ENCODE measurements around the gene SEMA5A.

SEMA5A gene

GRCh38 chr5:9340085-9340484 is 205.8 kb downstream of the SEMA5A start:
- no peaks in the 10 kb centered on the region for H3K27me3 ChIP-seq (ENCODE audit: insufficient read depth, low read length, poor library complexity)
- no peak overlapping the region for H3K4me2 ChIP-seq (ENCODE audit: low read length)
- no peaks in the 10 kb centered on the region for H3K79me1 ChIP-seq (ENCODE audit: low read length)
- H3K18ac ChIP-seq (ENCODE audit: low read length) = no peak overlapping the region
- H3K27ac ChIP-seq (ENCODE audit: low read depth, low read length) = no peak overlapping the region
- no peak overlapping the region for H3K4me3 ChIP-seq (ENCODE audit: low read length)
- no peak overlapping the region for H3K4ac ChIP-seq (ENCODE audit: low read depth, low read length)
- H3K79me2 ChIP-seq (ENCODE audit: control insufficient read depth, insufficient read depth, low read length) = no peaks in the 10 kb centered on the region
- DNase-seq = no peak
- H3K36me3 ChIP-seq (ENCODE audit: control insufficient read depth, insufficient read depth, low read length) = no peaks in the 10 kb centered on the region
- H2BK15ac ChIP-seq (replicated peaks; ENCODE audit: low read depth) = no peak overlapping the region
- no CpG with 5 or more reads among the region's 2 CpGs for WGBS (ENCODE audit: extremely low coverage, insufficient coverage, low lambda C conversion rate)
- no peak overlapping the region for H4K5ac ChIP-seq (ENCODE audit: low read length)
- H2AK5ac ChIP-seq (ENCODE audit: low read length) = no peak overlapping the region
- H3K9ac ChIP-seq (ENCODE audit: low read length) = no peak overlapping the region
- no peak overlapping the region for H3K23ac ChIP-seq (ENCODE audit: low read length)
- H3K56ac ChIP-seq (ENCODE audit: low read length) = no peak overlapping the region
- H4K8ac ChIP-seq (ENCODE audit: low read depth, low read length) = no peak overlapping the region
- no peaks in the 10 kb centered on the region for H3K4me1 ChIP-seq (ENCODE audit: control insufficient read depth, low read depth, low read length)
- no peak overlapping the region for H2BK5ac ChIP-seq (ENCODE audit: low read length)
- no peak overlapping the region for H2BK120ac ChIP-seq (ENCODE audit: low read depth, low read length)

- Histone ChIP-seq H2BK15ac (replicated peaks; ENCODE audit: low read depth) (no peak overlapping the region), H3K4me2 (ENCODE audit: low read length) (no peak overlapping the region), H3K56ac (ENCODE audit: low read length) (no peak overlapping the region), H2AK5ac (ENCODE audit: low read length) (no peak overlapping the region), H4K5ac (ENCODE audit: low read length) (no peak overlapping the region), H3K79me2 (ENCODE audit: control insufficient read depth, insufficient read depth, low read length) (no peaks in the 10 kb centered on the region), H3K18ac (ENCODE audit: low read length) (no peak overlapping the region), H2BK120ac (ENCODE audit: low read depth, low read length) (no peak overlapping the region), H3K23ac (ENCODE audit: low read length) (no peak overlapping the region), H3K4me1 (ENCODE audit: control insufficient read depth, low read depth, low read length) (no peaks in the 10 kb centered on the region), H4K8ac (ENCODE audit: low read depth, low read length) (no peak overlapping the region), H3K4me3 (ENCODE audit: low read length) (no peak overlapping the region), H3K9ac (ENCODE audit: low read length) (no peak overlapping the region), H3K27me3 (ENCODE audit: insufficient read depth, low read length, poor library complexity) (no peaks in the 10 kb centered on the region), H3K36me3 (ENCODE audit: control insufficient read depth, insufficient read depth, low read length) (no peaks in the 10 kb centered on the region), H3K27ac (ENCODE audit: low read depth, low read length) (no peak overlapping the region), H3K79me1 (ENCODE audit: low read length) (no peaks in the 10 kb centered on the region), H3K4ac (ENCODE audit: low read depth, low read length) (no peak overlapping the region), H2BK5ac (ENCODE audit: low read length) (no peak overlapping the region)
- WGBS (ENCODE audit: extremely low coverage, insufficient coverage, low lambda C conversion rate) = no CpG with 5 or more reads among the region's 3 CpGs
- peak; percentile 68 for DNase-seq
Observed at GRCh38 chr5:9339206-9339818, 206.6 kb downstream of the SEMA5A start.

- H3K56ac ChIP-seq (ENCODE audit: low read length) = no peak overlapping the region
- no peak overlapping the region for H2BK120ac ChIP-seq (ENCODE audit: low read depth, low read length)
Observed at GRCh38 chr5:9338796-9339195, 207.1 kb downstream of the SEMA5A start.

GRCh38 chr5:9337928-9338595 is 207.8 kb downstream of the SEMA5A start:
- Histone ChIP-seq H2BK5ac (ENCODE audit: low read length) (no peak overlapping the region), H4K8ac (ENCODE audit: low read depth, low read length) (no peak overlapping the region), H3K79me1 (ENCODE audit: low read length) (no peaks in the 10 kb centered on the region), H3K4ac (ENCODE audit: low read depth, low read length) (no peak overlapping the region), H3K4me2 (ENCODE audit: low read length) (no peak overlapping the region), H3K23ac (ENCODE audit: low read length) (no peak overlapping the region), H2BK15ac (replicated peaks; ENCODE audit: low read depth) (no peak overlapping the region), H3K9ac (ENCODE audit: low read length) (no peak overlapping the region), H3K36me3 (ENCODE audit: control insufficient read depth, insufficient read depth, low read length) (no peaks in the 10 kb centered on the region), H3K79me2 (ENCODE audit: control insufficient read depth, insufficient read depth, low read length) (no peaks in the 10 kb centered on the region), H3K4me1 (ENCODE audit: control insufficient read depth, low read depth, low read length) (no peaks in the 10 kb centered on the region), H3K27me3 (ENCODE audit: insufficient read depth, low read length, poor library complexity) (no peaks in the 10 kb centered on the region), H2BK120ac (ENCODE audit: low read depth, low read length) (no peak overlapping the region), H2AK5ac (ENCODE audit: low read length) (no peak overlapping the region), H3K27ac (ENCODE audit: low read depth, low read length) (no peak overlapping the region), H3K18ac (ENCODE audit: low read length) (no peak overlapping the region), H4K5ac (ENCODE audit: low read length) (no peak overlapping the region), H3K4me3 (ENCODE audit: low read length) (no peak overlapping the region), H3K56ac (ENCODE audit: low read length) (no peak overlapping the region)
- WGBS (ENCODE audit: extremely low coverage, insufficient coverage, low lambda C conversion rate) = no CpG with 5 or more reads among the region's 4 CpGs
- DNase-seq = no peak

More at GRCh38 chr5:9338796-9339195, 207.1 kb downstream of the SEMA5A start:
- WGBS (ENCODE audit: extremely low coverage, insufficient coverage, low lambda C conversion rate) = no CpG with 5 or more reads among the region's 4 CpGs
- H3K9ac ChIP-seq (ENCODE audit: low read length) = no peak overlapping the region
- no peak overlapping the region for H2BK5ac ChIP-seq (ENCODE audit: low read length)
- H4K5ac ChIP-seq (ENCODE audit: low read length) = no peak overlapping the region
- no peak overlapping the region for H3K27ac ChIP-seq (ENCODE audit: low read depth, low read length)
- H3K4me2 ChIP-seq (ENCODE audit: low read length) = no peak overlapping the region
- no peak overlapping the region for H3K18ac ChIP-seq (ENCODE audit: low read length)
- H3K79me1 ChIP-seq (ENCODE audit: low read length) = no peaks in the 10 kb centered on the region
- H2BK15ac ChIP-seq (replicated peaks; ENCODE audit: low read depth) = no peak overlapping the region
- no peaks in the 10 kb centered on the region for H3K36me3 ChIP-seq (ENCODE audit: control insufficient read depth, insufficient read depth, low read length)
- no peaks in the 10 kb centered on the region for H3K79me2 ChIP-seq (ENCODE audit: control insufficient read depth, insufficient read depth, low read length)
- no peak overlapping the region for H3K4ac ChIP-seq (ENCODE audit: low read depth, low read length)
- no peaks in the 10 kb centered on the region for H3K4me1 ChIP-seq (ENCODE audit: control insufficient read depth, low read depth, low read length)
- H3K27me3 ChIP-seq (ENCODE audit: insufficient read depth, low read length, poor library complexity) = no peaks in the 10 kb centered on the region
- H3K23ac ChIP-seq (ENCODE audit: low read length) = no peak overlapping the region
- no peak for DNase-seq
- no peak overlapping the region for H2AK5ac ChIP-seq (ENCODE audit: low read length)
- H3K4me3 ChIP-seq (ENCODE audit: low read length) = no peak overlapping the region
- H4K8ac ChIP-seq (ENCODE audit: low read depth, low read length) = no peak overlapping the region

GRCh38 chr5:9335754-9336495 is 209.9 kb downstream of the SEMA5A start:
- no peak overlapping the region for H3K18ac ChIP-seq (ENCODE audit: low read length)
- no peak overlapping the region for H4K5ac ChIP-seq (ENCODE audit: low read length)
- no peak overlapping the region for H2BK15ac ChIP-seq (replicated peaks; ENCODE audit: low read depth)
- H3K79me1 ChIP-seq (ENCODE audit: low read length) = no peaks in the 10 kb centered on the region
- no peak overlapping the region for H3K4me2 ChIP-seq (ENCODE audit: low read length)
- no peak overlapping the region for H3K23ac ChIP-seq (ENCODE audit: low read length)
- H2BK120ac ChIP-seq (ENCODE audit: low read depth, low read length) = no peak overlapping the region
- no peak for DNase-seq
- H3K4me1 ChIP-seq (ENCODE audit: control insufficient read depth, low read depth, low read length) = no peaks in the 10 kb centered on the region
- H3K4me3 ChIP-seq (ENCODE audit: low read length) = no peak overlapping the region
- H2AK5ac ChIP-seq (ENCODE audit: low read length) = no peak overlapping the region
- no peak overlapping the region for H3K56ac ChIP-seq (ENCODE audit: low read length)
- no peak overlapping the region for H3K4ac ChIP-seq (ENCODE audit: low read depth, low read length)
- H3K27me3 ChIP-seq (ENCODE audit: insufficient read depth, low read length, poor library complexity) = no peaks in the 10 kb centered on the region
- no peak overlapping the region for H3K27ac ChIP-seq (ENCODE audit: low read depth, low read length)
- no peaks in the 10 kb centered on the region for H3K36me3 ChIP-seq (ENCODE audit: control insufficient read depth, insufficient read depth, low read length)
- no peak overlapping the region for H2BK5ac ChIP-seq (ENCODE audit: low read length)
- H4K8ac ChIP-seq (ENCODE audit: low read depth, low read length) = no peak overlapping the region
- no peaks in the 10 kb centered on the region for H3K79me2 ChIP-seq (ENCODE audit: control insufficient read depth, insufficient read depth, low read length)
- no CpG with 5 or more reads among the region's 2 CpGs for WGBS (ENCODE audit: extremely low coverage, insufficient coverage, low lambda C conversion rate)
- no peak overlapping the region for H3K9ac ChIP-seq (ENCODE audit: low read length)
